Stomach (tissue), 9 donors: ENCODE measurements around the gene LRRC27. TPM values are rescaled to one million over a fixed set of nuclear protein-coding genes. Genes with fewer than 3 reads are reported as not detected.
"Not testable (repeated sequence)": the region's sequence is repeated elsewhere in the genome, so short reads cannot be mapped to it uniquely, and the experiment has no call there.

Experiments
- DNase-seq, 2 donors: peaks; one replicate each; pipeline versions ENCODE4 v3.0.0 to v3.0.0-alpha.2; 2013 to 2019
- H3K27ac ChIP-seq, 5 donors: fragments of 200-600 bp in 4 of 5; sonication (generic) in 4 of 5; one replicate each; pipeline ENCODE4 v1.5.1; 2013 to 2019; ENCODE audit warnings: mild to moderate bottlenecking in 1 of 5, moderate library complexity in 1 of 5
- H3K27me3 ChIP-seq, 3 donors: fragments of 200-600 bp; sonication (generic); one replicate each; pipeline ENCODE4 v1.5.1; 2017 to 2019; ENCODE audit warnings: mixed run types in 1 of 3
- H3K36me3 ChIP-seq, 4 donors: fragments of 200-600 bp; sonication (generic); 1 replicate in 3 of 4; 2 replicates in 1 of 4; pipeline ENCODE4 v1.5.1; 2016 to 2019
- H3K4me1 ChIP-seq, 4 donors: fragments of 200-600 bp; sonication (generic); one replicate each; pipeline ENCODE4 v1.5.1; 2016 to 2019
- H3K4me3 ChIP-seq, 4 donors: fragments of 200-600 bp; sonication (generic) in 3 of 4; one replicate each; pipeline ENCODE4 v1.5.1; 2016 to 2019; ENCODE audit warnings: mild to moderate bottlenecking in 1 of 4
- H3K9me3 ChIP-seq, 4 donors: fragments of 200-600 bp; sonication (generic); one replicate each; pipeline ENCODE4 v1.5.1; 2016 to 2019
- EP300 ChIP-seq: sonication (generic); formaldehyde crosslinking; IDR thresholded peaks from one replicate; pipeline ENCODE4 v1.6.1; 2017; ENCODE audit warnings: antibody characterized with exemption
- POLR2A ChIP-seq, 4 donors: fragments of 450-650 bp; IDR thresholded peaks; one replicate each; pipeline ENCODE4 v1.6.1; 2016; ENCODE audit warnings: antibody characterized with exemption in 4 of 4, control low read depth in 2 of 4, mild to moderate bottlenecking in 1 of 4, moderate library complexity in 1 of 4
- POLR2AphosphoS5 ChIP-seq, 3 donors: sonication (generic); formaldehyde crosslinking; IDR thresholded peaks; one replicate each; pipeline ENCODE4 v1.6.1; 2016; ENCODE audit warnings: antibody characterized with exemption in 3 of 3
- WGBS, 5 donors: extraction: QIAGEN DNeasy Blood & Tissue Kit in 3 of 5; methylation state at CpG; one replicate each; pipeline versions ENCODE4 v1.1.5 to v1.1.7; 2013 to 2018; 5-methylcytosine and 5-hydroxymethylcytosine counted together
- intact Hi-C: fragments of 100-400 bp; cut with DNase I; formaldehyde crosslinking; loops from one replicate; pipeline ENCODE4 v1.15.1; 2023; ENCODE audit warnings: low total_unique reads
- polyA plus RNA-seq, 3 donors: library from polyadenylated mRNA; stranded (reverse); fragments of 200-250 nt; gene quantifications; one replicate each; pipeline ENCODE4 v1.2.3, GENCODE V29; 2013
- total RNA-seq, 5 donors: library from RNA; depleted of rRNA; stranded (reverse); fragments of >200 nt; gene quantifications; one replicate each; pipeline versions ENCODE4 v1.1.0 to v1.2.3, GENCODE V29; 2014 to 2016
- TF ChIP-seq, protein P1 (sequence below), 7 experiments: fragments of 450-650 bp in 4 of 7; fragments of 200-600 bp in 3 of 7; sonication (generic) in 3 of 7; IDR thresholded peaks; one replicate each; pipeline ENCODE4 v1.5.1; 2016 to 2019; ENCODE audit warnings: antibody characterized with exemption in 7 of 7, control low read depth in 2 of 7, mild to moderate bottlenecking in 1 of 7
- donor health status: healthy with polysubstance abuse.
- donor health status: Bipolar disorder and iron deficiency.
- donor health status: healthy.

Gene LRRC27
- total and polyA plus RNA-seq, 8 donors: 4.2 to 31.3 (median 11.1) TPM

DNA sequence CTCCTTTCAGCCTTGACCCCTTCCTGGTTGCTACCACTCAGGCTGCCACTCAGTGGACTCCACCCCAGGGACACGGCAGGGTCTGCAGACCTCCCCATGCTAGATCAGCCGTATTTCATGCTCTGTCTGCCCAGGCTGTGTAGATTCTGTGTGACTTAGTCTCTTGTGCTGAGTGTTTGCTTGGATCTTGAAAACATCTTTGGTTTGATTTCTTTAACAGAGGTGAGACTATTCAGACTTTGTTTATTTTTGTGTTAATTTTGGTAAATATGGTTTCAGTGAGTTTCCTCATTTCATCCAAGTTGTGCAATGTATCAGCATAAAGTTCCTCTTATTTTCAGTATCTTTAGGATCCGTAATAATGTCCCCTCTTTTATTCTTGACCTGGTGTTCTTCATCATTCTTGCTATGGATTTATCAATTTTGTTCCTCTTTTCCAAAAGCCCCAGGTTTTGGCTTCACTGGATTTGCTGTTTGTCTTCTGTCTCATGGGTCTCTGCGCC lies 43.9 kb downstream of the LRRC27 start:
- intact Hi-C loops: no loop called here
- DNase-seq: no peak
- no peaks in the 10 kb centered on the region for H3K9me3 ChIP-seq
- H3K36me3 ChIP-seq: peaks cover 0 to 18% (median 0%) of the 10 kb centered on the region in 4 donors
- no peak overlapping the region for H3K27ac ChIP-seq
- TF ChIP-seq POLR2A (IDR thresholded peaks at IDR 0.05): no peak
- TF ChIP-seq EP300: no peak
- TF ChIP-seq, protein P1, sequence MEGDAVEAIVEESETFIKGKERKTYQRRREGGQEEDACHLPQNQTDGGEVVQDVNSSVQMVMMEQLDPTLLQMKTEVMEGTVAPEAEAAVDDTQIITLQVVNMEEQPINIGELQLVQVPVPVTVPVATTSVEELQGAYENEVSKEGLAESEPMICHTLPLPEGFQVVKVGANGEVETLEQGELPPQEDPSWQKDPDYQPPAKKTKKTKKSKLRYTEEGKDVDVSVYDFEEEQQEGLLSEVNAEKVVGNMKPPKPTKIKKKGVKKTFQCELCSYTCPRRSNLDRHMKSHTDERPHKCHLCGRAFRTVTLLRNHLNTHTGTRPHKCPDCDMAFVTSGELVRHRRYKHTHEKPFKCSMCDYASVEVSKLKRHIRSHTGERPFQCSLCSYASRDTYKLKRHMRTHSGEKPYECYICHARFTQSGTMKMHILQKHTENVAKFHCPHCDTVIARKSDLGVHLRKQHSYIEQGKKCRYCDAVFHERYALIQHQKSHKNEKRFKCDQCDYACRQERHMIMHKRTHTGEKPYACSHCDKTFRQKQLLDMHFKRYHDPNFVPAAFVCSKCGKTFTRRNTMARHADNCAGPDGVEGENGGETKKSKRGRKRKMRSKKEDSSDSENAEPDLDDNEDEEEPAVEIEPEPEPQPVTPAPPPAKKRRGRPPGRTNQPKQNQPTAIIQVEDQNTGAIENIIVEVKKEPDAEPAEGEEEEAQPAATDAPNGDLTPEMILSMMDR (IDR thresholded peaks at IDR 0.05): no peak
- TF ChIP-seq POLR2AphosphoS5 (IDR thresholded peaks at IDR 0.05): no peak
- WGBS, 5 donors: 68 to 75% (median 69%) methylated on average over 4 of the region's 4 CpGs
- no peak overlapping the region for H3K4me3 ChIP-seq
- H3K27me3 ChIP-seq: no peaks in the 10 kb centered on the region
- H3K4me1 ChIP-seq: no peaks in the 10 kb centered on the region

DNA sequence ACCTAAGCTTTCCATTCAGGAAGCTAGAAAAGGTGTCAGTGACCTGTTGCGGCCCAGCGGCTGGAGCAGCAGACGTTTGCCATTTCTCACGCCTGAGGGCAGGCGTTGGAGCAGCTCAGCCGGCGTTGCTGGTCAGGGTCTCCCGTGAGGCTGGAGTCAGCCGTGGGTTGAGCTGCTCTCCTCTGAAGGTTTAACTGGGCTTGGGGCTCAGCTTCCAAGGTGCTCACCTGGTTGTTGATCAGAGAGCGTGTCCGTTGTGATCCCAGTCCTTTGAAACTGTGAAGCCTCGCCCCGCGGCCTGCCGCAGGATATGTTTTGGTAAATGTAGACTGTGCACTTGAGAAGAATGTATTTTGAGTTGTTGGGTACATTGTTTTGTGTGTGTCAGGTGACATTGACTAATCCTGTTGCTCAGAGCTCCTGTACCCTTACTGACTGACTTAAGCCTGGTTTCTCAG lies 44.4 kb downstream of the LRRC27 start:
- no peak overlapping the region for H3K27ac ChIP-seq

DNA sequence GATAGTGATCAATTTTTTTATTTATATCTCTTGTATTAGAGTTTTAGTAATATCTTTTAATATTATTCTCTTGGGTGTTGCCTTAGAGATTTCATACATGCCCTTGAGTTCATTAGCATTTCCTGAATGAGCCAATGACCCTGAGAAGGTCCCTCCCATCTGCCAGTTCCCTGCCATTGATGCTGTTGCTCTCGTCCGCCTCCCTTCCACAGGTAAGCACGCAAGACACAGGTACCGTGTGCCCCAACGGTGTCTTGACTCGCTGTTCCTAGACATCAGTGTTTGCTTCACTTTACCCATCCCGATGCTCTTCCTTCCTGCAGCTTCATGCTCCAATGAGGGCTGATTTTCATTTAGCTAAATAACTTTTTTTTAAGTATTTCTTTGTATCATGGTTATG lies 45.3 kb downstream of the LRRC27 start:
- Histone ChIP-seq H3K36me3 (peaks cover 0 to 18% (median 0%) of the 10 kb centered on the region in 4 donors), H3K27me3 (no peaks in the 10 kb centered on the region), H3K4me3 (no peak overlapping the region), H3K4me1 (no peaks in the 10 kb centered on the region), H3K27ac (no peak overlapping the region), H3K9me3 (peaks cover 0 to 7% (median 0%) of the 10 kb centered on the region in 4 donors)
- TF ChIP-seq, protein P1 (IDR thresholded peaks at IDR 0.05): no peak
- TF ChIP-seq POLR2A (IDR thresholded peaks at IDR 0.05) (no peak), EP300 (no peak), POLR2AphosphoS5 (IDR thresholded peaks at IDR 0.05) (no peak)
- no peak for DNase-seq
- WGBS, 5 donors: 86 to 97% (median 95%) methylated on average over 7 of the region's 7 CpGs
- intact Hi-C loops: no loop called here

More for the DNA sequence above, 44.4 kb downstream of the LRRC27 start:
- DNase-seq: no peak
- no peaks in the 10 kb centered on the region for H3K27me3 ChIP-seq
- H3K4me3 ChIP-seq: no peak overlapping the region
- no peak for TF ChIP-seq POLR2AphosphoS5 (IDR thresholded peaks at IDR 0.05)
- TF ChIP-seq POLR2A (IDR thresholded peaks at IDR 0.05): no peak
- TF ChIP-seq, protein P1 (IDR thresholded peaks at IDR 0.05): no peak
- TF ChIP-seq EP300: no peak
- no peaks in the 10 kb centered on the region for H3K4me1 ChIP-seq
- intact Hi-C loops: no loop called here
- peaks cover 0 to 18% (median 0%) of the 10 kb centered on the region in 4 donors for H3K36me3 ChIP-seq
- WGBS, 5 donors: 81 to 90% (median 87%) methylated on average over 15 of the region's 15 CpGs
- peaks cover 0 to 3% (median 0%) of the 10 kb centered on the region in 4 donors for H3K9me3 ChIP-seq

DNA sequence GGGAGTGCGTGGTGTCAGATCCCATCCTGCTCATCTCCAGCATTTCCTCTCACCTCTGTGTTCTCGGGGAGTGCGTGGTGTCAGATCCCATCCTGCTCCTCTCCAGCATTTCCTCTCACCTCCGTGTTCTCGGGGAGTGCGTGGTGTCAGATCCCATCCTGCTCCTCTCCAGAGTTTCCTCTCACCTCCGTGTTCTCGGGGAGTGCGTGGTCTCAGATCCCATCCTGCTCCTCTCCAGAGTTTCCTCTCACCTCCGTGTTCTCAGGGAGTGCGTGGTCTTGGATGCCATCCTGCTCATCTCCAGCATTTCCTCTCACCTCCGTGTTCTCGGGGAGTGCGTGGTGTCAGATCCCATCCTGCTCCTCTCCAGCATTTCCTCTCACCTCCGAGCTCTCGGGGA lies 47.0 kb downstream of the LRRC27 start:
- H3K9me3 ChIP-seq, intact Hi-C loops, H3K4me1 ChIP-seq, H3K27me3 ChIP-seq, H3K4me3 ChIP-seq, H3K27ac ChIP-seq, DNase-seq: not testable (repeated sequence)
- 83 to 92% (median 87%) methylated on average over 16 of the region's 16 CpGs for WGBS, 5 donors
- peaks cover 0 to 18% (median 0%) of the 10 kb centered on the region in 4 donors for H3K36me3 ChIP-seq

DNA sequence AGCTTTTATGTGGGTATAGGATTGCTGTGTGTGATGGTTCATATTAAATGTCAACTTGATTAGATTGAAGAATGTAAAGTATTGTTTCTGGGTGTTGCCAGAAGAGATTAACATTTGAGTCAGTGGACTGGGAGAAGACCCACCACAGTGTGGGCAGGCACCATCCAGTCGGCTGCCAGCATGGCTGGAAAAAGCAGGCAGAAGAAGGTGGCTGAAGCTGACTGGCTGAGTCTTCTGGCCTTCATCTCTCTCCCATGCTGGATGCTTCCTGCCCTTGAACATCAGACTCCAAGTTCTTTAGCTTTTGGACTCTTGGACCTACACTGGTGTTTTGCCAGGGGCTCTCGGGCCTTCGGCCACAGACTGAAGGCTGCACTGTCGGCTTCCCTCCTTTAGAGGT lies 49.0 kb downstream of the LRRC27 start:
- not testable (repeated sequence) for H3K4me3 ChIP-seq, H3K4me1 ChIP-seq, H3K27ac ChIP-seq, H3K9me3 ChIP-seq, DNase-seq, H3K27me3 ChIP-seq
- peaks cover 0 to 10% (median 0%) of the 10 kb centered on the region in 4 donors for H3K36me3 ChIP-seq
- intact Hi-C loops: loop anchor here (10.0 kb wide), 1 partner anchor 264 kb away; no protein-coding TSS in a partner anchor
- WGBS, 5 donors: 96 to 100% (median 96%) methylated on average over 4 of the region's 4 CpGs
